K562 (cell line): ENCODE measurements around the gene SNX9. TPM values are rescaled to one million over a fixed set of nuclear protein-coding genes. Genes with fewer than 3 reads are reported as not detected.

Experiments used
- CBX3 ChIP-seq, 2 experiments: IDR thresholded peaks; 1 replicate in 1 of 2; 2 replicates in 1 of 2; pipeline ENCODE4 v1.6.1; 2012; ENCODE audit warnings: inconsistent platforms in 2 of 2, low read length in 2 of 2, borderline replicate concordance in 1 of 2, control low read depth in 1 of 2
- DEAF1 ChIP-seq: fragments of 450-650 bp; formaldehyde crosslinking; IDR thresholded peaks from 2 replicates; pipeline ENCODE4 v1.4.0; 2020; ENCODE audit warnings: mild to moderate bottlenecking, moderate library complexity
- DNMT1 ChIP-seq: fragments of 450-650 bp; IDR thresholded peaks from 2 replicates; pipeline ENCODE4 v1.6.1; 2016; ENCODE audit warnings: antibody characterized with exemption, mild to moderate bottlenecking
- HDAC2 ChIP-seq: fragments of 450-650 bp; IDR thresholded peaks from 2 replicates; pipeline ENCODE4 v1.6.1; 2016; ENCODE audit warnings: mild to moderate bottlenecking
- KLF1 ChIP-seq: fragments of 450-650 bp; IDR thresholded peaks from 2 replicates; pipeline ENCODE4 v1.6.1; 2016; ENCODE audit warnings: missing genetic modification characterization, missing compliant biosample characterization
- NFRKB ChIP-seq: fragments of 450-650 bp; IDR thresholded peaks from 2 replicates; pipeline ENCODE4 v1.6.1; 2016; ENCODE audit warnings: low read depth
- UBTF ChIP-seq, 2 experiments: IDR thresholded peaks; 2 replicates each; pipeline ENCODE4 v1.6.1; 2012; ENCODE audit warnings: improper control_type of control experiment in 2 of 2, low read depth in 2 of 2, low read length in 2 of 2, borderline replicate concordance in 1 of 2
- ZFX ChIP-seq: sonication (generic); formaldehyde crosslinking; IDR thresholded peaks from 2 replicates; pipeline ENCODE4 v1.8.0; 2022; ENCODE audit warnings: mild to moderate bottlenecking, missing genetic modification reagents, moderate library complexity
- ZNF277 ChIP-seq: fragments of 250-450 bp; sonication (Bioruptor Pico); IDR thresholded peaks from 2 replicates; pipeline ENCODE4 v1.8.0; 2022; ENCODE audit warnings: inconsistent platforms, mild to moderate bottlenecking, moderate library complexity, borderline replicate concordance
- ZNF3 ChIP-seq: fragments of 250-450 bp; sonication (Bioruptor Pico); IDR thresholded peaks from 2 replicates; pipeline ENCODE4 v1.5.0; 2021; ENCODE audit warnings: mild to moderate bottlenecking, moderate library complexity
- ZNF398 ChIP-seq: fragments of 250-450 bp; sonication (Bioruptor Pico); IDR thresholded peaks from 2 replicates; pipeline ENCODE4 v1.8.0; 2021; ENCODE audit warnings: moderate library complexity, mild to moderate bottlenecking, inconsistent platforms
- ZNF436 ChIP-seq: fragments of 250-450, 450-650 bp; sonication (Bioruptor Pico); formaldehyde crosslinking; IDR thresholded peaks from 2 replicates; pipeline ENCODE4 v1.7.0; 2020; ENCODE audit warnings: mild to moderate bottlenecking
- ZNF655 ChIP-seq: fragments of 250-450 bp; sonication (Bioruptor Pico); IDR thresholded peaks from 2 replicates; pipeline ENCODE4 v1.5.0; 2021
- polyA plus RNA-seq, 8 experiments: library from polyadenylated mRNA; depleted of rRNA in 4 of 8; stranded (reverse) in 5 of 8; unstranded in 3 of 8; fragments of >200 nt; fragmentation: Nextera tagmentation in 2 of 8; fragmentation: Illumina TruSeq in 1 of 8; extraction: Ambion mirVana in 2 of 8; extraction: Trizol in 1 of 8; gene quantifications; 2 replicates each; pipeline versions ENCODE4 v1.2.1 to v1.2.3, GENCODE V29; 2011 to 2014; ENCODE audit warnings: inconsistent platforms in 1 of 8, missing spikeins in 1 of 8
- total RNA-seq, 7 experiments: library from RNA; depleted of rRNA in 6 of 7; stranded (reverse); fragments of >200 nt in 6 of 7; fragmentation: Illumina TruSeq in 2 of 7; extraction: Trizol in 2 of 7; gene quantifications; 2 replicates each; pipeline versions ENCODE4 v1.2.1 to v1.2.3, GENCODE V29; 2011 to 2021; ENCODE audit warnings: low replicate concordance in 1 of 7

The SNX9 gene
- total and polyA plus RNA-seq, 9 of the 15 experiments (the other 6 are each of a cell fraction or from before 2014, with no cell fraction given) = 6.0 to 81.7 (median 57.1) TPM

- TF ChIP-seq ZNF655 (CRISPR knock-in tag) = no peak
- 0 out of 4 replicates have a peak, but pooled peaks of 1 of the 2 experiments have one; percentile 49 for TF ChIP-seq UBTF (IDR thresholded peaks at IDR 0.05; ENCODE audit: borderline replicate concordance in 1 of 2, low read depth in 2 of 2, low read length in 2 of 2)
- no peak for TF ChIP-seq HDAC2
- TF ChIP-seq ZFX = peak; percentile 60
- TF ChIP-seq ZNF3 (CRISPR knock-in tag) = no peak
- no peak for TF ChIP-seq ZNF436 (CRISPR knock-in tag)
- no peak for TF ChIP-seq KLF1 (tag)
- TF ChIP-seq DEAF1 = no peak
- TF ChIP-seq DNMT1 = no peak
- no peak for TF ChIP-seq ZNF277
- no peak for TF ChIP-seq CBX3 (IDR thresholded peaks at IDR 0.05; ENCODE audit: borderline replicate concordance in 1 of 2, low read length in 2 of 2)
- no peak for TF ChIP-seq NFRKB
- TF ChIP-seq ZNF398 (CRISPR knock-in tag) = no peak
These were observed 159.1 kb downstream of the SNX9 start (continued) for GRCh38 chr6:157982102-157982562.
